ENCODE results near the gene ZNF773. TPM values are rescaled to one million over a fixed set of nuclear protein-coding genes. Genes with fewer than 3 reads are reported as not detected.
"Not testable (repeated sequence)": the region's sequence is repeated elsewhere in the genome, so short reads cannot be mapped to it uniquely, and the experiment has no call there.

Gene ZNF773
- total RNA-seq, 2 donors from 2014 or later = 17.9 to 20.3 TPM

DNA sequence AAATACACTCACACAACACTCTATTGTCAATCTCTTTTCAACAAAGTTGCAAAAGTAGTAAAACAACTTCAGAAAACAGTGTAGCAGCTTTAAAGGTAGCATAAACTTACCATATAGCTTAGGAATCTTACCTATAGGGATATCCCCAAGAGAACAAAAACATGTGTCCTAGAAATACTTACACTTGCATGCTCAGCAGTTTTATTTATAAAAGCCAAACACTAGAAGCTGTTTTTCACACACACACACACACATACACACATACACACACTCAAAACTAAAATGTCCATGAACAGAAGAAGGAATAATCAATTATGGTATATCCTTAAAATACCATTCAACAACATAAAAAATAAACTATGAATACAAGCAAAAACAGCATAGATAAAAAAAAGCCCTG lies 11.7 kb downstream of the ZNF773 start:
- no peak for DNase-seq (ENCODE audit: low spot score)
- H3K27ac ChIP-seq = no peak overlapping the region
- no peaks in the 10 kb centered on the region for H3K27me3 ChIP-seq (replicated peaks; ENCODE audit: insufficient read depth)
- H3K36me3 ChIP-seq = peaks cover 5 to 11% of the 10 kb centered on the region in 2 donors
- H3K4me1 ChIP-seq (replicated peaks) = no peaks in the 10 kb centered on the region
- intact Hi-C loops (cut with DNase I) = no loop called here
- H3K9me3 ChIP-seq = peaks cover 9% of the 10 kb centered on the region
- H3K4me3 ChIP-seq = no peak overlapping the region
- TF ChIP-seq POLR2AphosphoS5 (IDR thresholded peaks at IDR 0.05) = no peak
- no peak for TF ChIP-seq POLR2A (IDR thresholded peaks at IDR 0.05)
- TF ChIP-seq, protein P1, sequence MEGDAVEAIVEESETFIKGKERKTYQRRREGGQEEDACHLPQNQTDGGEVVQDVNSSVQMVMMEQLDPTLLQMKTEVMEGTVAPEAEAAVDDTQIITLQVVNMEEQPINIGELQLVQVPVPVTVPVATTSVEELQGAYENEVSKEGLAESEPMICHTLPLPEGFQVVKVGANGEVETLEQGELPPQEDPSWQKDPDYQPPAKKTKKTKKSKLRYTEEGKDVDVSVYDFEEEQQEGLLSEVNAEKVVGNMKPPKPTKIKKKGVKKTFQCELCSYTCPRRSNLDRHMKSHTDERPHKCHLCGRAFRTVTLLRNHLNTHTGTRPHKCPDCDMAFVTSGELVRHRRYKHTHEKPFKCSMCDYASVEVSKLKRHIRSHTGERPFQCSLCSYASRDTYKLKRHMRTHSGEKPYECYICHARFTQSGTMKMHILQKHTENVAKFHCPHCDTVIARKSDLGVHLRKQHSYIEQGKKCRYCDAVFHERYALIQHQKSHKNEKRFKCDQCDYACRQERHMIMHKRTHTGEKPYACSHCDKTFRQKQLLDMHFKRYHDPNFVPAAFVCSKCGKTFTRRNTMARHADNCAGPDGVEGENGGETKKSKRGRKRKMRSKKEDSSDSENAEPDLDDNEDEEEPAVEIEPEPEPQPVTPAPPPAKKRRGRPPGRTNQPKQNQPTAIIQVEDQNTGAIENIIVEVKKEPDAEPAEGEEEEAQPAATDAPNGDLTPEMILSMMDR (IDR thresholded peaks at IDR 0.05) = no peak

DNA sequence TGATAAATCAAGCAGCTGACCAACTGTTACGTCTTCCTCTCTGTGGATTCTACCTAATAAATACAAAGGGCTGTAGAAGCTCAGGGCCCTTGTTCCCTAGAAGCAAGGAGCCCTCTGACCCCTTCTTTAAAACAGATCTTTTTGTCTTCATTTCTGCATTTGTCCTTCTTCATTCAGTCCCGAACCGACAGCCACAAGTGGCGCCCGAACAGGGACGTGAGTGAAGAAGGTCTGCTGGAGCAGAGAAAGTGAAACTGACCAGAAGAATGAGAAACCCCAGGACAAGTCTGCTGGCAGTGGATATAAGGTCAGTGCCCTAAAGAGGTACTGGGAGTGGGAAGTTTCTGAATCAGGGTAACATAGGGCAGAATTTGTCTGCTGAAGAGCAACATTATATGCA lies 13.1 kb downstream of the ZNF773 start:
- 96% methylated on average over 6 of the region's 6 CpGs for WGBS
- DNase-seq (ENCODE audit: low spot score) = no peak
- Histone ChIP-seq H3K27ac (no peak overlapping the region), H3K9me3 (peaks cover 9% of the 10 kb centered on the region), H3K4me1 (replicated peaks) (no peaks in the 10 kb centered on the region), H3K36me3 (no peaks in the 10 kb centered on the region), H3K27me3 (replicated peaks; ENCODE audit: insufficient read depth) (no peaks in the 10 kb centered on the region), H3K4me3 (no peak overlapping the region)
- intact Hi-C loops (cut with DNase I) = no loop called here
- TF ChIP-seq, protein P1 (IDR thresholded peaks at IDR 0.05) = no peak
- TF ChIP-seq POLR2AphosphoS5 (IDR thresholded peaks at IDR 0.05) (no peak), POLR2A (IDR thresholded peaks at IDR 0.05) (no peak)

DNA sequence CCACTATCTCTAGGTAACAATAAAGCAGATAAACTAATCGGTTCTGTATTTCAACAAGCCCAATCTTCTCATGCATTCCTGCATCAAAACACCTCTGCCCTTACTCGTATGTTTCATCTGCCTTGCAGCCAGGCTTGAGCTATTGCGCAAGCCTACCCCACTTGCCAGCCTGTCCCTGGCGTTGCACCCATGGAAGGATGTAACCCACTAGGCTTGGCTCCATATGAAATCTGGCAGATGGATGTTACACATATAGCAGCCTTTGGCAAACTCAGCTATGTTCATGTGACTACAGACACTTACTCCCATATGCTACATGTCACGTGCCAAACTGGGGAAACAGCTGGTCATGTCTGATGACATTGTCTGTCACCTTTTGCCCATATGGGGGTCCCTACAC lies 15.5 kb downstream of the ZNF773 start:
- TF ChIP-seq, protein P1 (IDR thresholded peaks at IDR 0.05) = no peak
- TF ChIP-seq POLR2AphosphoS5 (IDR thresholded peaks at IDR 0.05) = no peak
- TF ChIP-seq POLR2A (IDR thresholded peaks at IDR 0.05) = no peak
- Histone ChIP-seq H3K36me3 (no peaks in the 10 kb centered on the region), H3K9me3 (peaks cover 9% of the 10 kb centered on the region)

DNA sequence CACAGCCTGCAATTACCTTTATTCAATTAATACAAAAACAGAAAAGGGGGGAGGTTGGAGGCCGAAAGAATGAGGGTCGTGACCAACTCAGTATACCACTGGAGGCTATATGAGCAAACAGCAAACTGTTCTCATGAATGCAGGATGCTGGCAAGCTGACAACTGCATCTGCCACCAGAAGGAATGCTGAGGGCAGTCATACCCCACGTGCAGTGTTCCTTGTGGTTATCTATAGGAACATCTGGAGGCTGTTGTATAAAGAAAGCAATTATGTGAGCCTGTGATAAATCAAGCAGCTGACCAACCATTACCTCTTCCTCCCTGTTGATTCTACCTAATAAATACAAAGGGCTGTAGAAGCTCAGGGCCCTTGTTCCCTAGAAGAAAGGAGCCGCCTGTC lies 18.3 kb downstream of the ZNF773 start:
- H3K4me3 ChIP-seq; H3K36me3 ChIP-seq; intact Hi-C loops (cut with DNase I); H3K27me3 ChIP-seq (replicated peaks; ENCODE audit: insufficient read depth); H3K4me1 ChIP-seq (replicated peaks); H3K27ac ChIP-seq; H3K9me3 ChIP-seq; DNase-seq (ENCODE audit: low spot score): not testable (repeated sequence)
- WGBS = 86% methylated on average over 4 of the region's 4 CpGs

More for the DNA sequence above, 15.5 kb downstream of the ZNF773 start:
- intact Hi-C loops (cut with DNase I) = no loop called here
- Histone ChIP-seq H3K4me1 (replicated peaks) (no peaks in the 10 kb centered on the region), H3K27me3 (replicated peaks; ENCODE audit: insufficient read depth) (no peaks in the 10 kb centered on the region), H3K27ac (no peak overlapping the region), H3K4me3 (no peak overlapping the region)
- 94% methylated on average over 5 of the region's 5 CpGs for WGBS
- DNase-seq (ENCODE audit: low spot score) = no peak

DNA sequence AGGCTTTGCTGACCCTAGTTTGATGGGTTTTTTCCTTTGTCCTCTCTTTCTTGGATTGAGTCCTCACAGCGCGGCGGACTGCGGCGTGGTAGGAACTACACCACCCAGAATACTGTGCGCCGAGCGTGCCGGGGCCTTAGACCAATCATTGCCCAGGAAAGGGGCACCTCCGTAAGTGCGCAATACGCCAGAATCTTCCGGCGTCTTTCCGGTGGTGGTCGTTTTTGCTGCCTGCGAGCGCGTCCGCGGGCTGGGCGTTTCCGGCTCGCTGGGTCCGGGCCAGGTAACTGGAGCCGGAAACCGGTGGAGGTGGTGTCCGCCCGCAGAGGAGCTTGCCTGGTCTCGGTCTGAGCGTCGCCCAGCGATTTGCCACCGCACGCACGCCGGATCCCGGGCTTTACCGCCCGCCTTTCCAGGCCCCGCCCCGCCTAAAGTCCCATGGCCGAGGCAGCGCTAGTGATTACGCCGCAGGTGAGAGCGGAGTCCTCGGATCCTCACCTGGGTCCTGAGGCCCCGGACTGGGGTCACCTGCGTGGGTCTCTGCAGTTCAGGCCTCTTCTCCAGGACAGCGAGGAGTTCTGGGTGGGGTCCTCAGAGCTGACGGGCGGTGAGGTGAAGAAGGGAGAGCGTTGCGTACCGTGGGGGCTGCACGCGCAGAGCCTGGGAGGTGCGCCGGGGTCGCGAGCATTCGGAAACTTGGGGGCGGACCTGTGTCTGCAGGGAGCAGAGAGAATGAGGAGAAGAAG lies 27.6 kb downstream of the ZNF773 start, which contains the start of gene ZNF549:
TSS of gene ZNF549 (plus strand) at position 221 of the 746 bp plus-strand sequence. CDS start at position 439, 218 bp downstream.
- DNase-seq (ENCODE audit: low spot score) = peak; percentile 92

More for the DNA sequence above, 27.6 kb downstream of the ZNF773 start, which contains the start of gene ZNF549:
- intact Hi-C loops (cut with DNase I) = no loop called here
- WGBS = 2% methylated on average over 64 of the region's 64 CpGs
- H3K4me3 ChIP-seq = peak within 1 kb of the TSS; percentile 72 to 85
- TF ChIP-seq POLR2A (IDR thresholded peaks at IDR 0.05) (no peak), POLR2AphosphoS5 (IDR thresholded peaks at IDR 0.05) (peak; percentile 97)
- TF ChIP-seq, protein P1 (IDR thresholded peaks at IDR 0.05) = peak in 2 of 4 experiments; percentile 28 to 29
- H3K27ac ChIP-seq = peak within 1 kb of the TSS; percentile 78 to 80
- peaks cover 0 to 4% of the 10 kb centered on the region in 2 donors for H3K36me3 ChIP-seq
- H3K27me3 ChIP-seq (replicated peaks; ENCODE audit: insufficient read depth) = no peaks in the 10 kb centered on the region
- H3K4me1 ChIP-seq (replicated peaks) = no peaks in the 10 kb centered on the region
- no peaks in the 10 kb centered on the region for H3K9me3 ChIP-seq

Data from prostate gland (tissue), 2 donors.